PC-9 (cell line): ENCODE data around the gene TOR3A. TPM values are rescaled to one million over a fixed set of nuclear protein-coding genes. Genes with fewer than 3 reads are reported as not detected.
A peak's percentile ranks its signal among the peaks of the same experiment; 100 is the strongest.

Source experiments
- BruUV-seq: library from RNA; stranded (reverse); fragments of 400-500 nt; replicated peaks from 2 replicates; lab custom pipeline; 2021; lab: Mats Ljungman, UMichigan
- CTCF ChIA-PET: fragments of 300-600 bp; sonication (Branson Sonifier 250); formaldehyde crosslinking; loops from one replicate; lab custom pipeline; 2022; ENCODE audit warnings: antibody characterized with exemption; lab: Charles Lee
- POLR2A ChIA-PET: fragments of 300-600 bp; sonication (Branson Sonifier 250); formaldehyde crosslinking; loops from one replicate; lab custom pipeline; 2022; ENCODE audit warnings: antibody characterized with exemption; ENCODE audit not compliant: unreplicated experiment; lab: Charles Lee
- DNase-seq, 2 experiments: peaks; one replicate each; pipeline versions ENCODE4 v3.0.0 to v3.0.0-alpha.2; 2015 to 2022; ENCODE audit warnings: mixed read lengths in 1 of 2
- H2AFZ ChIP-seq: fragments of 200-600 bp; sonication (generic); 2 replicates; pipeline ENCODE4 v1.8.1; 2017; ENCODE audit warnings: antibody characterized with exemption
- H3F3A ChIP-seq: fragments of 200-600 bp; sonication (generic); 2 replicates; pipeline ENCODE4 v1.8.1; 2017; ENCODE audit warnings: antibody characterized with exemption, mild to moderate bottlenecking, low read depth; ENCODE audit not compliant: insufficient read depth
- H3K27ac ChIP-seq: fragments of 200-600 bp; sonication (generic); 2 replicates; pipeline ENCODE4 v1.6.1; 2016; ENCODE audit warnings: mixed run types
- H3K27me3 ChIP-seq: fragments of 200-600 bp; sonication (generic); 2 replicates; pipeline ENCODE4 v1.6.1; 2016; ENCODE audit warnings: low read depth, mixed run types; ENCODE audit not compliant: insufficient read depth
- H3K36me3 ChIP-seq: fragments of 200-600 bp; sonication (generic); 2 replicates; pipeline ENCODE4 v1.6.1; 2016; ENCODE audit warnings: low read depth, mixed run types
- H3K4me1 ChIP-seq: fragments of 200-600 bp; sonication (generic); replicated peaks from 2 replicates; pipeline ENCODE4 v1.6.1; 2016; ENCODE audit warnings: mixed run types; ENCODE audit not compliant: insufficient read depth
- H3K4me2 ChIP-seq: fragments of 200-600 bp; sonication (generic); 2 replicates; pipeline ENCODE4 v1.6.1; 2017; ENCODE audit warnings: mixed run types
- H3K4me3 ChIP-seq: fragments of 200-600 bp; sonication (generic); 2 replicates; pipeline ENCODE4 v1.6.1; 2016; ENCODE audit warnings: mixed run types
- H3K79me2 ChIP-seq: fragments of 200-600 bp; sonication (generic); 2 replicates; pipeline ENCODE4 v1.6.1; 2017; ENCODE audit warnings: low read depth, mixed run types
- H3K9me2 ChIP-seq: fragments of 200-600 bp; sonication (generic); 2 replicates; pipeline ENCODE4 v1.8.1; 2017; ENCODE audit warnings: mild to moderate bottlenecking; ENCODE audit not compliant: insufficient read depth
- H3K9me3 ChIP-seq: fragments of 200-600 bp; sonication (generic); 2 replicates; pipeline ENCODE4 v1.8.1; 2016; ENCODE audit warnings: low read depth; ENCODE audit not compliant: insufficient read depth
- H4K20me1 ChIP-seq: fragments of 200-600 bp; sonication (generic); 2 replicates; pipeline ENCODE4 v1.8.1; 2017; ENCODE audit not compliant: insufficient read depth
- EZH2 ChIP-seq: fragments of 200-600 bp; sonication (generic); IDR thresholded peaks from 2 replicates; pipeline ENCODE4 v1.8.0; 2017; ENCODE audit warnings: antibody characterized with exemption, low read depth
- intact Hi-C: fragments of 100-400 bp; cut with micrococcal nuclease; formaldehyde crosslinking; loops from one replicate; pipeline ENCODE4 v1.10.0; 2022; ENCODE audit not compliant: unreplicated experiment
- total RNA-seq: library from RNA; stranded (reverse); gene quantifications from 2 replicates; pipeline ENCODE4 v1.2.3, GENCODE V29; 2021
- TF ChIP-seq, protein P1 (sequence below): fragments of 200-600 bp; sonication (generic); conservative IDR thresholded peaks from 2 replicates; pipeline ENCODE4 v1.6.1; 2017; ENCODE audit warnings: mixed run types, antibody characterized with exemption, mild to moderate bottlenecking, moderate library complexity

TOR3A gene
- total RNA-seq, 1 experiment from 2014 or later, result 31.6 TPM

DNA sequence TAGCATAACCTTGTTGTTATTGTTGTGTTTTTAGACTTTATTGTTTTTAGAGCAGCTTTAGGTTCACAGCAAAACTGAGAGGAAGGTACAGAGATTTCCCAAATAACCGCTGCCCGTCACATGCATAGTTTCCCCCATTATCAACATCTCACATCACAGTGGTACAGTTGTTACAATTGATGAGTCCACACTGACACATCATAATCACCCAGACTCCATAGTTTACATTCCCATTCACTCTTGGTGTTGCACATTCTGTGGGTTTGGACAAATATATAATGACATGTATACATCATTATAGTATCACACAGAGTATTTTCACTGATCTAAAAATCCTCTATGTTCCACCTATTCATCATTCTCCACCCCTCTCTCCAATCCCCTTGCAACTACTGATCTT lies 25.9 kb upstream of the TOR3A start:
- H4K20me1 ChIP-seq, result no peaks in the 10 kb centered on the region
- H3K4me1 ChIP-seq, result peaks cover 40% of the 10 kb centered on the region
- BruUV-seq, result no TSS peak
- H3K9me2 ChIP-seq, result no peaks in the 10 kb centered on the region
- peaks cover 38% of the 10 kb centered on the region for H3F3A ChIP-seq
- H2AFZ ChIP-seq, result no peak overlapping the region
- no peaks in the 10 kb centered on the region for H3K79me2 ChIP-seq
- no peaks in the 10 kb centered on the region for H3K27me3 ChIP-seq
- H3K4me3 ChIP-seq, result no peak overlapping the region
- ChIA-PET CTCF (interaction anchor here (0.5 kb wide), 1 partner anchor 83 kb away, joined by 3 read pairs; no protein-coding TSS in a partner anchor), POLR2A (no interaction called here)
- H3K36me3 ChIP-seq, result peaks cover 30% of the 10 kb centered on the region
- TF ChIP-seq, protein P1, sequence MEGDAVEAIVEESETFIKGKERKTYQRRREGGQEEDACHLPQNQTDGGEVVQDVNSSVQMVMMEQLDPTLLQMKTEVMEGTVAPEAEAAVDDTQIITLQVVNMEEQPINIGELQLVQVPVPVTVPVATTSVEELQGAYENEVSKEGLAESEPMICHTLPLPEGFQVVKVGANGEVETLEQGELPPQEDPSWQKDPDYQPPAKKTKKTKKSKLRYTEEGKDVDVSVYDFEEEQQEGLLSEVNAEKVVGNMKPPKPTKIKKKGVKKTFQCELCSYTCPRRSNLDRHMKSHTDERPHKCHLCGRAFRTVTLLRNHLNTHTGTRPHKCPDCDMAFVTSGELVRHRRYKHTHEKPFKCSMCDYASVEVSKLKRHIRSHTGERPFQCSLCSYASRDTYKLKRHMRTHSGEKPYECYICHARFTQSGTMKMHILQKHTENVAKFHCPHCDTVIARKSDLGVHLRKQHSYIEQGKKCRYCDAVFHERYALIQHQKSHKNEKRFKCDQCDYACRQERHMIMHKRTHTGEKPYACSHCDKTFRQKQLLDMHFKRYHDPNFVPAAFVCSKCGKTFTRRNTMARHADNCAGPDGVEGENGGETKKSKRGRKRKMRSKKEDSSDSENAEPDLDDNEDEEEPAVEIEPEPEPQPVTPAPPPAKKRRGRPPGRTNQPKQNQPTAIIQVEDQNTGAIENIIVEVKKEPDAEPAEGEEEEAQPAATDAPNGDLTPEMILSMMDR, result no peak
- no peak for TF ChIP-seq EZH2
- no peak overlapping the region for H3K4me2 ChIP-seq
- intact Hi-C loops, result no loop called here
- H3K27ac ChIP-seq, result no peak overlapping the region
- H3K9me3 ChIP-seq, result peaks cover 7% of the 10 kb centered on the region
- no peak for DNase-seq

DNA sequence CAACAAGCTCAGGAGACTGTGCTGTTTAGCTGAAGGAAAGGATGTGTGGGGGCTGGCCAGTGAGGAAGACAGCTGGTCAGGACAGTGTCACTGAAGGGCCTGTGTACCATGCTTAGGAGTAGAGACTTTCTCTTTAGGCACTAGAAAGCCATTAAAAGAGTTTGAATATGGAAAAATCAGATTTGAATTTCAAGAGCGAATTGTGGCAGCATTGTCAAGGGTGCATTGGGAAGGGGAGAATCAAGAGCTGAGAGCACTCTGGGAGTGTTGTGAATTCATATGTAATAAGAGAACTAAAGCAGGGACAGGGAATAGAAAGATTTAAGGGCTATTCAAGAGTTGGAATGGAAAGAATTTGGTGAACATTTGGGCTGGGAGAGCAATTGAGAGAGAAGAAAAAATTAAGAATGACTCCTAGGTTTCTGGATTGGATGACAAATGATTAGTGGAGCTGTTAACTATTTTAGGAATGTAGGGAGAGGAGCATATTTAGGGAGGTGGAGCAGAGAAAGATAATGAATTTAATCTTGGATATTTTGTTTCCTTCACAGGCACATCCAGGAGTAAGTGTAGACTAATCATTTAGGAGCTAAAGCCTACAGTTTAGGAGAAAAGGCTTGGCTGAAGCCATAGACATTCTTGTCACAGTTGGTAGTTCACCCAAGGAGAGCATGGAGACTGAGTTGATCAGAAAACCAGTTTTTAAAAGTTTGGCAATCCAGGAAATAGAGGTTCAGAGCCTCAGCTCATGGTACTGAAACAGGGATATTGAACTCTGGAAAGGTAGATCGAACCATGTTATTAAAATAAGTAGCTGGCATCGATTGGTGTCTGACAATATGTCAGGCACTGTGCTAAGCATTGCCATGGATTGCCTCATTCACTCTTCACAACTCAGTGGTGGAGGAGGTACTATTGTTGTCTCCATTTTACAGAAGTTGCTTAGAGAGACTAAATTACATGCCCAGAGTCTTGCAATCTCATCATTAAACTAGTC lies 23.1 kb upstream of the TOR3A start:
- H3K4me2 ChIP-seq, result peak overlapping the region; percentile 60
- peak in 1 of 2 experiments; percentile 67 for DNase-seq

More for the DNA sequence above, 23.1 kb upstream of the TOR3A start:
- TSS peak; percentile 99 for BruUV-seq
- Histone ChIP-seq H2AFZ (no peak overlapping the region), H3K4me1 (peaks cover 54% of the 10 kb centered on the region), H3K27me3 (no peaks in the 10 kb centered on the region), H3K79me2 (peaks cover 8% of the 10 kb centered on the region; the same call in 1 of the 2 replicates), H3K36me3 (peaks cover 35% of the 10 kb centered on the region), H3K27ac (peak overlapping the region; percentile 96), H3K9me2 (no peaks in the 10 kb centered on the region), H3K4me3 (no peak overlapping the region), H4K20me1 (no peaks in the 10 kb centered on the region), H3K9me3 (peaks cover 7% of the 10 kb centered on the region), H3F3A (peaks cover 49% of the 10 kb centered on the region)
- ChIA-PET POLR2A (interaction anchor here (0.5 to 1.1 kb wide), 5 partner anchors 21 to 966 kb away, joined by 3 to 24 read pairs (median 6); no protein-coding TSS in a partner anchor), CTCF (interaction anchor here (0.6 kb wide), 2 partner anchors 195 to 241 kb away, joined by 3 to 4 read pairs; no protein-coding TSS in a partner anchor)
- intact Hi-C loops, result loop anchor here (1.0 kb wide), 1 partner anchor 21 kb away; no protein-coding TSS in a partner anchor
- no peak for TF ChIP-seq EZH2
- TF ChIP-seq, protein P1, result no peak
